Uterus (tissue), 4 donors: ENCODE measurements around the gene ZCRB1. TPM values are rescaled to one million over a fixed set of nuclear protein-coding genes. Genes with fewer than 3 reads are reported as not detected.

Source experiments
- microRNA-seq: library from miRNA; unstranded; fragments of <30 nt; microRNA quantifications from one replicate; pipeline ENCODE4, GENCODE V29; 2016; ENCODE audit warnings: borderline microRNAs expressed, borderline replicate concordance
- small RNA-seq: library from RNA; depleted of rRNA; stranded (forward); fragments of <200 nt; gene quantifications from one replicate; pipeline ENCODE3, GENCODE V24; 2016
- total RNA-seq, 4 donors: library from RNA; depleted of rRNA in 3 of 4; stranded (reverse); fragments of >200 nt in 3 of 4; gene quantifications; one replicate each; pipeline versions ENCODE4 v1.1.0 to v1.2.4, GENCODE V29; 2014 to 2023
- donor health status: DM: yes; HTN: yes; CAD: no.

The ZCRB1 gene
- total RNA-seq, 4 donors from 2014 or later = 19.8 to 44.1 (median 29.4) TPM

Small RNA genes lying within 50 kb of the gene (microRNA-seq; reads per million reads assigned to microRNA genes)
- gene MIR7851 = not detected

Small RNA genes lying within 50 kb of the gene (small RNA-seq; reads per million reads assigned to genes)
- not detected for gene MIR7851
- not detected for gene RF00090

Other genes with a start within 250 kb of the ZCRB1 start
- 10 to 100 TPM; 11.3 to 36.2 (median 15.5) TPM for gene GXYLT1, start 181.2 kb downstream of the ZCRB1 start, total RNA-seq
- 10 to 100 TPM; 10.8 to 69.7 (median 28.5) TPM for gene YAF2, start 87.8 kb downstream of the ZCRB1 start, total RNA-seq
- gene PPHLN1, start 73 bp upstream of the ZCRB1 start, total RNA-seq = 100 to 1,000 TPM in 1 of 4 donors, 10 to 100 TPM in 3; 20.2 to 124 (median 53.3) TPM